Neuronal stem cell (in vitro differentiated cells): ENCODE data around the gene SLC51B.
"Not testable (repeated sequence)": the region's sequence is repeated elsewhere in the genome, so short reads cannot be mapped to it uniquely, and the experiment has no call there.

Source experiments
- DNase-seq: peaks from one replicate; pipeline ENCODE4 v3.0.0-alpha.2; 2013; ENCODE audit warnings: low spot score
- H2AFZ ChIP-seq: one replicate; pipeline ENCODE4 v1.6.1; 2013; ENCODE audit warnings: mild to moderate bottlenecking, low read length, inconsistent platforms
- H2AK5ac ChIP-seq: 2 replicates; pipeline ENCODE4 v1.6.1; 2013; ENCODE audit warnings: low read depth, mild to moderate bottlenecking, inconsistent platforms, low read length, moderate library complexity, mixed read lengths
- H2BK120ac ChIP-seq: 2 replicates; pipeline ENCODE4 v1.6.1; 2013; ENCODE audit warnings: low read depth, mild to moderate bottlenecking, inconsistent platforms, low read length, moderate library complexity, mixed read lengths
- H2BK12ac ChIP-seq: one replicate; pipeline ENCODE4 v1.6.1; 2013; ENCODE audit warnings: low read length, inconsistent platforms
- H2BK15ac ChIP-seq: 2 replicates; pipeline ENCODE4 v1.6.1; 2013; ENCODE audit warnings: mild to moderate bottlenecking, low read length, inconsistent platforms, mixed read lengths
- H2BK5ac ChIP-seq: one replicate; pipeline ENCODE4 v1.6.1; 2013; ENCODE audit warnings: inconsistent platforms, mild to moderate bottlenecking, low read length, moderate library complexity
- H3K14ac ChIP-seq: one replicate; pipeline ENCODE4 v1.6.1; 2013; ENCODE audit warnings: low read length, inconsistent platforms
- H3K18ac ChIP-seq: 2 replicates; pipeline ENCODE4 v1.6.1; 2013; ENCODE audit warnings: low read length, inconsistent platforms
- H3K23ac ChIP-seq: 2 replicates; pipeline ENCODE4 v1.6.1; 2013; ENCODE audit warnings: low read depth, mild to moderate bottlenecking, mixed read lengths, low read length, inconsistent platforms; ENCODE audit not compliant: poor library complexity
- H3K27ac ChIP-seq: replicated peaks from 3 replicates; pipeline ENCODE4 v1.5.1; 2013; ENCODE audit warnings: low read length, inconsistent platforms
- H3K27me3 ChIP-seq, 3 experiments: 2 replicates each; pipeline ENCODE4 v1.6.1; 2013; ENCODE audit warnings: low read length in 3 of 3, mild to moderate bottlenecking in 2 of 3, inconsistent platforms in 1 of 3, low read depth in 1 of 3, mixed read lengths in 1 of 3, moderate library complexity in 1 of 3; ENCODE audit not compliant: control insufficient read depth in 3 of 3, insufficient read depth in 3 of 3
- H3K36me3 ChIP-seq, 2 donors: replicated peaks in 1 of 2; 2 replicates each; pipeline ENCODE4 v1.6.1; 2013; ENCODE audit warnings: low read length in 2 of 2; ENCODE audit not compliant: control insufficient read depth in 2 of 2, insufficient read depth in 2 of 2
- H3K4ac ChIP-seq: 2 replicates; pipeline ENCODE4 v1.6.1; 2013; ENCODE audit warnings: inconsistent platforms, mild to moderate bottlenecking, low read length, moderate library complexity
- H3K4me1 ChIP-seq, 2 donors: 1 replicate in 1 of 2; 2 replicates in 1 of 2; pipeline ENCODE4 v1.6.1; 2013; ENCODE audit warnings: low read length in 2 of 2, low read depth in 1 of 2; ENCODE audit not compliant: control insufficient read depth in 2 of 2, insufficient read depth in 1 of 2
- H3K4me2 ChIP-seq: one replicate; pipeline ENCODE4 v1.6.1; 2013; ENCODE audit warnings: mild to moderate bottlenecking, low read length, inconsistent platforms; ENCODE audit not compliant: insufficient read depth, poor library complexity, severe bottlenecking
- H3K4me3 ChIP-seq, 2 donors: 2 replicates each; pipeline ENCODE4 v1.5.1; 2013; ENCODE audit warnings: low read length in 2 of 2, mild to moderate bottlenecking in 2 of 2, inconsistent platforms in 1 of 2, moderate library complexity in 1 of 2
- H3K79me1 ChIP-seq: one replicate; pipeline ENCODE4 v1.6.1; 2013; ENCODE audit warnings: low read depth, mild to moderate bottlenecking, inconsistent platforms, low read length, moderate library complexity
- H3K9ac ChIP-seq: one replicate; pipeline ENCODE4 v1.6.1; 2013; ENCODE audit warnings: mild to moderate bottlenecking, low read depth, low read length, inconsistent platforms; ENCODE audit not compliant: poor library complexity
- H3K9me3 ChIP-seq, 2 donors: replicated peaks in 1 of 2; 2 replicates each; pipeline versions ENCODE3 to v1.6.1; 2013; ENCODE audit warnings: low read length in 2 of 2, mild to moderate bottlenecking in 2 of 2, inconsistent platforms in 1 of 2, low read depth in 1 of 2, mixed read lengths in 1 of 2, moderate library complexity in 1 of 2; ENCODE audit not compliant: control insufficient read depth in 2 of 2, insufficient read depth in 1 of 2
- H4K8ac ChIP-seq: one replicate; pipeline ENCODE4 v1.6.1; 2013; ENCODE audit warnings: low read depth, mild to moderate bottlenecking, inconsistent platforms, low read length, moderate library complexity
- H4K91ac ChIP-seq: one replicate; pipeline ENCODE4 v1.6.1; 2013; ENCODE audit warnings: low read length, low read depth, mild to moderate bottlenecking, inconsistent platforms; ENCODE audit not compliant: poor library complexity
- WGBS, 2 donors: extraction: QIAGEN DNeasy Blood & Tissue Kit; methylation state at CpG; one replicate each; pipeline ENCODE4 v1.1.7; 2013; ENCODE audit warnings: missing lambda C conversion rate in 2 of 2, mixed read lengths in 1 of 2; ENCODE audit not compliant: insufficient read length in 2 of 2, insufficient replicate concordance in 1 of 2; ENCODE audit errors: extremely low coverage in 2 of 2; 5-methylcytosine and 5-hydroxymethylcytosine counted together

SLC51B gene

DNA sequence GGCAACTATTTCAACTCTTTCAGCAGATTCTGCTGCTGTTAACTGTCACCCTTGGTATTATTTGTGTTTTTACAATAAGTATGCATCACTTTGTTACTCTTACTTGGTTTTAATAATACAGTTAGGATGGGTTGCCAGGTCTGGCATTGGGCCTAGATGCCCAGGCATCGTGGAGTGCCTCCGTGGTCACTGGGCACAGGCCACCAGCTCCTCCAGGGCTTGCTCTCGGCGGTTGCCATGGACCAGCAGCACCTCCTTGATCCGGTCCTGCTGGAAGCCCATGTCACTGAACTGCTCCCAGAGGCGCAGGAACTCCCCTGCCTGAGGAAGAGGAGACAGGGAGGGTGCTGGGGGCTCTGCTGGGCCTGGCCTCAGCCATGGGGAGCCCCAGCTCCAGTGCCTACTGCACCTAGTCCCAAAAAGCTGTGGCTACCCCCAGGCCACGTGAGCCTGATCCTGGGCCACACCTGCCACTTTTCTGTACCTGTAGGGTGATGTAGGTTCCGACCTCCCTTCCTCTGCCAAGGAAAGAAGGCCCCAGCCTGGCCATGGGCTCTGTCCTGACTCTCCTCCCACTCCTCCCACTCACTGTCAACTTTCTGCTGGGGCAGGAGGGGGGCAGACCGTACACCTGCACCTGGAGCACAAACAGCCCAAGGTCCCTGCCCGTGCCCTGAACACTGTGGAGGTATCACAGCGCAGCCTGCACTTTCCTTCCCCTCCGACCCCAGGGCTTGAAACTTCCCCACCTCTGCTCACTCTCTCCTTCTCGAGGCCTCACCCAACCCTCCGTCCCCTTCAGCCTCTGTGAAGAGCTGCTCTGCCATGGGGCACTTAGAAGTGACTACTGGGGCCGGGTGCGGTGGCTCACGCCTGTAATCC, 48.0 kb downstream of the SLC51B start:
- Histone ChIP-seq H3K36me3 (peaks cover 2 to 12% of the 10 kb centered on the region in 2 donors), H2BK12ac (no peak overlapping the region), H3K4me1 (peaks cover 5 to 14% of the 10 kb centered on the region in 2 donors), H2AFZ (no peak overlapping the region), H3K27ac (no peak overlapping the region), H2AK5ac (peak overlapping the region; percentile 22), H2BK15ac (no peak overlapping the region), H3K14ac (no peak overlapping the region), H2BK120ac (no peak overlapping the region), H3K18ac (peak overlapping the region; percentile 79), H3K9ac (no peak overlapping the region), H3K4me2 (no peak overlapping the region), H4K91ac (no peak overlapping the region), H3K79me1 (no peaks in the 10 kb centered on the region), H3K9me3 (no peaks in the 10 kb centered on the region), H3K23ac (peak overlapping the region; percentile 22), H3K27me3 (no peaks in the 10 kb centered on the region), H4K8ac (no peak overlapping the region), H2BK5ac (no peak overlapping the region), H3K4me3 (no peak overlapping the region), H3K4ac (no peak overlapping the region)
- no peak for DNase-seq
- WGBS, 2 donors: no CpG with 5 or more reads among the region's 17 CpGs

- DNase-seq, H3K14ac ChIP-seq, H2BK5ac ChIP-seq, H2BK12ac ChIP-seq, H3K9me3 ChIP-seq, H3K27ac ChIP-seq, H3K18ac ChIP-seq, H3K4ac ChIP-seq, H2AK5ac ChIP-seq, H4K8ac ChIP-seq, H3K23ac ChIP-seq, H3K27me3 ChIP-seq, H3K79me1 ChIP-seq, H2AFZ ChIP-seq, H3K4me3 ChIP-seq, H3K4me2 ChIP-seq, H4K91ac ChIP-seq, H3K4me1 ChIP-seq, H3K9ac ChIP-seq, H2BK120ac ChIP-seq, H2BK15ac ChIP-seq: not testable (repeated sequence)
- WGBS, 2 donors: no CpG with 5 or more reads among the region's 13 CpGs
- peaks cover 2 to 18% of the 10 kb centered on the region in 2 donors for H3K36me3 ChIP-seq
Measured at GRCh38 chr15:65093793-65094170, 48.6 kb downstream of the SLC51B start.

DNA sequence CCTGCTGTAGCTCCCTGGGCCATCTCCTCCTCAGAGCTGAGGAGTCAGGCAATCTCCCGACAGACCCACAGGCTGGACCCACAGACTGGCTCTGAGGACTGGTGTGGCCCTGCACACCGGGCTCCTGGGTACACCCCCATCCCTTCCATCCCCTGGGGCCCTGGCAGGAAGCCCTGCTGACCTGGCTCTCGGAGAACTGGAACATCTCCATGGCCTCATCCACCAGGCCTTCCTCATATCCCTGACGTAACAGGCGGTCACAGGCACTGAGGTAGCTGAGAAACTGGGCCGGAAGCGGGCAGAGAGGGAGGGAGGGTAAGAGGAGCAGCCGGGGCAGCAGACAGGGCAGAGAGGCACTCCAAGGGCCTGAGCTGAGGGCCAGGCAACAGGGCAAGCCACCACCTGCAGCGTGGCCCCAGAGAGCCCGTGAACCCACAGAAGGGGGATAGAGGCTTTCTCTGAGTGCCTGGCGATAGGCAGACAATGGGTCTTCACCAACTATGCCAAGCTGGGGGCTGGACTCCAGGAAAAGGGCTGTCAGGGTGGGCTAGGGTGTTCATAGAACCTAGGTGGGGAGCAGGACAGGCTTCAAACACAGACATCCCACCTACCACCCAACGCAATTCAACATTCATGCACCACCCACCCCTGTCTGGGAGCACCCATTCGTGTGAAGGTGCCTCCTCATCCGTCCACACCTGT, 49.3 kb downstream of the SLC51B start:
- Histone ChIP-seq H2BK12ac (no peak overlapping the region), H3K4ac (no peak overlapping the region), H3K4me1 (peaks cover 0 to 4% of the 10 kb centered on the region in 2 donors), H3K9me3 (no peaks in the 10 kb centered on the region), H2AFZ (no peak overlapping the region), H3K9ac (peak overlapping the region; percentile 31), H2BK5ac (no peak overlapping the region), H3K36me3 (peaks cover 2 to 25% of the 10 kb centered on the region in 2 donors), H3K23ac (peak overlapping the region; percentile 1), H4K91ac (no peak overlapping the region), H3K4me2 (no peak overlapping the region), H3K79me1 (no peaks in the 10 kb centered on the region), H3K27me3 (no peaks in the 10 kb centered on the region), H3K27ac (no peak overlapping the region), H4K8ac (no peak overlapping the region), H3K14ac (no peak overlapping the region), H2BK120ac (peak overlapping the region; percentile 61), H2BK15ac (no peak overlapping the region), H3K18ac (peak overlapping the region; percentile 49), H2AK5ac (peak overlapping the region; percentile 74), H3K4me3 (no peak overlapping the region)
- no peak for DNase-seq
- no CpG with 5 or more reads among the region's 14 CpGs for WGBS, 2 donors
